ENCODE data around the gene SMOC1. TPM values are rescaled to one million over a fixed set of nuclear protein-coding genes. Genes with fewer than 3 reads are reported as not detected.

SMOC1 gene
- total and polyA plus RNA-seq, 9 of the 15 experiments (the other 6 are each of a cell fraction or from before 2014, with no cell fraction given), result 0.04 TPM; not detected in 8

- Histone ChIP-seq H3K4me2 (ENCODE audit: insufficient read depth, low read length) (no peak overlapping the region), H3K4me3 (no peak overlapping the region), H2AFZ (ENCODE audit: low read depth, low read length) (no peak overlapping the region), H3K9ac (ENCODE audit: insufficient read depth in 1 of 2, low read depth in 2 of 2, low read length in 2 of 2) (no peak overlapping the region), H3K27me3 (ENCODE audit: control insufficient read depth in 2 of 2, insufficient read depth in 2 of 2, low read length in 2 of 2) (peaks cover 2 to 7% of the 10 kb centered on the region in 2 experiments; a peak in 2 of 5 replicates), H4K20me1 (replicated peaks; ENCODE audit: control insufficient read depth, insufficient read depth, low read length) (no peaks in the 10 kb centered on the region), H3K4me1 (replicated peaks in 1 of 2; ENCODE audit: control insufficient read depth in 2 of 2, insufficient read depth in 2 of 2, low read length in 2 of 2) (no peaks in the 10 kb centered on the region), H3K27ac (ENCODE audit: extremely low read depth, low read depth, low read length) (no peak overlapping the region), H3K36me3 (ENCODE audit: control insufficient read depth, insufficient read depth, low read length) (no peaks in the 10 kb centered on the region), H3K9me1 (ENCODE audit: control insufficient read depth, insufficient read depth, low read length) (no peaks in the 10 kb centered on the region), H3K9me3 (replicated peaks; ENCODE audit: control insufficient read depth, insufficient read depth, low read depth, low read length) (no peaks in the 10 kb centered on the region), H3K79me2 (ENCODE audit: control insufficient read depth, insufficient read depth, low read length) (no peaks in the 10 kb centered on the region)
- POLR2A ChIA-PET, result no interaction called here
- in situ Hi-C loops (cut with MboI), result no loop called here
- intact Hi-C loops (cut with micrococcal nuclease), result no loop called here
- ATAC-seq, result no peak
- no peak for FAIRE-seq
- WGBS (ENCODE audit: insufficient coverage, low coverage, missing lambda C conversion rate), result 5% methylated on average over 6 of the region's 6 CpGs
- CTCF ChIA-PET (ENCODE audit: low intra/inter-chr PET ratio), result no interaction called here
- no TSS peak for BruUV-seq (replicated peaks)
- DNase-seq (ENCODE audit: extremely low read depth in 1 of 4, low spot score in 3 of 4), result no peak
- no peak for TF ChIP-seq MAFF (IDR thresholded peaks at IDR 0.05; ENCODE audit: low read length)
- no peak for TF ChIP-seq ZNF445 (CRISPR knock-in tag; IDR thresholded peaks at IDR 0.05; ENCODE audit: low read depth)
- no peak for TF ChIP-seq ARID4B (CRISPR knock-in tag; IDR thresholded peaks at IDR 0.05)
- no peak for TF ChIP-seq ZNF766 (CRISPR knock-in tag; conservative IDR thresholded peaks at IDR 0.05)
- TF ChIP-seq STAT5A (IDR thresholded peaks at IDR 0.05; ENCODE audit: borderline replicate concordance, low read length), result no peak
- TF ChIP-seq GATAD2B (IDR thresholded peaks at IDR 0.05; ENCODE audit: borderline replicate concordance), result no peak
- no peak for TF ChIP-seq TAF15 (IDR thresholded peaks at IDR 0.05; ENCODE audit: low read depth, low read length)
- TF ChIP-seq ZBTB40 (IDR thresholded peaks at IDR 0.05), result no peak
- no peak for TF ChIP-seq ZBTB40 (CRISPR knock-in tag; IDR thresholded peaks at IDR 0.05)
- TF ChIP-seq HEY1 (CRISPR knock-in tag; IDR thresholded peaks at IDR 0.05; ENCODE audit: borderline replicate concordance), result no peak
Observed at GRCh38 chr14:69848903-69849391, 30.3 kb upstream of the SMOC1 start.
